Natural killer cell (primary cell): Measurements from ENCODE around the gene KAZN. TPM values are rescaled to one million over a fixed set of nuclear protein-coding genes. Genes with fewer than 3 reads are reported as not detected.

Experiments
- ATAC-seq, 3 donors: fragments of 150-1000 bp in 2 of 3; fragments of 200-7000 bp in 1 of 3; cut with Tn5 transposase; 1 replicate in 1 of 3; 2 replicates in 2 of 3; pipeline ENCODE4 v1.10.0; 2021; ENCODE audit warnings: mild to moderate bottlenecking in 2 of 3, moderate library complexity in 2 of 3
- DNase-seq, 2 donors: peaks; one replicate each; pipeline versions ENCODE4 v3.0.0 to v3.0.0-alpha.2; 2013 to 2021; ENCODE audit warnings: mixed read lengths in 1 of 2
- H3K27ac ChIP-seq: one replicate; pipeline ENCODE4 v1.5.1; 2013; ENCODE audit warnings: mild to moderate bottlenecking, low read length
- H3K27me3 ChIP-seq: one replicate; pipeline ENCODE4 v1.6.1; 2013; ENCODE audit warnings: low read length; ENCODE audit not compliant: control insufficient read depth, insufficient read depth
- H3K36me3 ChIP-seq: one replicate; pipeline ENCODE4 v1.6.1; 2013; ENCODE audit warnings: low read length; ENCODE audit not compliant: control insufficient read depth, insufficient read depth
- H3K4me1 ChIP-seq: one replicate; pipeline ENCODE4 v1.6.1; 2013; ENCODE audit warnings: low read length; ENCODE audit not compliant: control insufficient read depth, insufficient read depth
- H3K4me3 ChIP-seq: one replicate; pipeline ENCODE4 v1.5.1; 2013; ENCODE audit warnings: low read length
- H3K9me3 ChIP-seq: one replicate; pipeline ENCODE4 v1.6.1; 2013; ENCODE audit warnings: low read length; ENCODE audit not compliant: control insufficient read depth, insufficient read depth
- H3K27ac Mint-ChIP-seq, 2 donors: one replicate each; pipeline ENCODE4 v1.8.0; 2022; ENCODE audit warnings: mild to moderate bottlenecking in 2 of 2, mixed read lengths in 2 of 2, moderate library complexity in 1 of 2
- H3K27me3 Mint-ChIP-seq, 2 donors: one replicate each; pipeline ENCODE4 v1.8.0; 2022; ENCODE audit warnings: low read depth in 2 of 2, mixed read lengths in 2 of 2
- H3K36me3 Mint-ChIP-seq: one replicate; pipeline ENCODE4 v1.8.0; 2022; ENCODE audit warnings: mixed read lengths
- H3K4me1 Mint-ChIP-seq, 2 donors: one replicate each; pipeline ENCODE4 v1.8.0; 2022; ENCODE audit warnings: mixed read lengths in 2 of 2
- H3K4me3 Mint-ChIP-seq: one replicate; pipeline ENCODE4 v1.8.0; 2022; ENCODE audit warnings: mild to moderate bottlenecking, moderate library complexity, mixed read lengths
- H3K9me3 Mint-ChIP-seq, 2 donors: one replicate each; pipeline ENCODE4 v1.8.0; 2022; ENCODE audit warnings: mixed read lengths in 2 of 2
- WGBS: methylation state at CpG from one replicate; pipeline ENCODE4 v1.1.7; 2013; ENCODE audit warnings: missing lambda C conversion rate; ENCODE audit not compliant: insufficient coverage; 5-methylcytosine and 5-hydroxymethylcytosine counted together
- intact Hi-C: fragments of 100-400 bp; cut with micrococcal nuclease; formaldehyde crosslinking; loops from one replicate; pipeline ENCODE4 v1.14.2; 2022
- total RNA-seq, 4 donors: library from RNA; stranded (reverse); fragments of 120-200 nt in 1 of 4; gene quantifications; one replicate each; pipeline versions ENCODE4 v1.2.3 to v1.2.4, GENCODE V29; 2013 to 2022
- TF ChIP-seq, protein P1 (sequence below): fragments of 200-600 bp; IDR thresholded peaks from one replicate; pipeline ENCODE4 v1.8.0; 2022; ENCODE audit warnings: antibody characterized with exemption

KAZN gene
- total RNA-seq, 3 donors from 2014 or later (not counting 1 experiment from before 2014, with no cell fraction given), result 1.2 to 2.0 (median 1.7) TPM

- Histone ChIP-seq H3K9me3 (no peaks in the 10 kb centered on the region), H3K27me3 (peaks cover 12% of the 10 kb centered on the region), H3K27ac (no peak overlapping the region), H3K4me1 (peaks cover 11% of the 10 kb centered on the region), H3K36me3 (no peaks in the 10 kb centered on the region), H3K4me3 (no peak overlapping the region)
- no peaks in the 10 kb centered on the region for H3K36me3 Mint-ChIP-seq
- 80% methylated on average over 2 of the region's 4 CpGs for WGBS
- H3K27me3 Mint-ChIP-seq, result peaks cover 16 to 34% of the 10 kb centered on the region in 2 donors
- no peak for DNase-seq
- no peak overlapping the region for H3K27ac Mint-ChIP-seq
- TF ChIP-seq, protein P1, sequence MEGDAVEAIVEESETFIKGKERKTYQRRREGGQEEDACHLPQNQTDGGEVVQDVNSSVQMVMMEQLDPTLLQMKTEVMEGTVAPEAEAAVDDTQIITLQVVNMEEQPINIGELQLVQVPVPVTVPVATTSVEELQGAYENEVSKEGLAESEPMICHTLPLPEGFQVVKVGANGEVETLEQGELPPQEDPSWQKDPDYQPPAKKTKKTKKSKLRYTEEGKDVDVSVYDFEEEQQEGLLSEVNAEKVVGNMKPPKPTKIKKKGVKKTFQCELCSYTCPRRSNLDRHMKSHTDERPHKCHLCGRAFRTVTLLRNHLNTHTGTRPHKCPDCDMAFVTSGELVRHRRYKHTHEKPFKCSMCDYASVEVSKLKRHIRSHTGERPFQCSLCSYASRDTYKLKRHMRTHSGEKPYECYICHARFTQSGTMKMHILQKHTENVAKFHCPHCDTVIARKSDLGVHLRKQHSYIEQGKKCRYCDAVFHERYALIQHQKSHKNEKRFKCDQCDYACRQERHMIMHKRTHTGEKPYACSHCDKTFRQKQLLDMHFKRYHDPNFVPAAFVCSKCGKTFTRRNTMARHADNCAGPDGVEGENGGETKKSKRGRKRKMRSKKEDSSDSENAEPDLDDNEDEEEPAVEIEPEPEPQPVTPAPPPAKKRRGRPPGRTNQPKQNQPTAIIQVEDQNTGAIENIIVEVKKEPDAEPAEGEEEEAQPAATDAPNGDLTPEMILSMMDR, result no peak
- no peak for ATAC-seq
- H3K4me3 Mint-ChIP-seq, result no peak overlapping the region
- intact Hi-C loops, result loop anchor here (2.0 to 5.0 kb wide), 3 partner anchors 55 to 320 kb away; no protein-coding TSS in a partner anchor
- peaks cover 30 to 33% of the 10 kb centered on the region in 2 donors for H3K4me1 Mint-ChIP-seq
- no peaks in the 10 kb centered on the region for H3K9me3 Mint-ChIP-seq
Observed at GRCh38 chr1:15101801-15102200, 503.3 kb downstream of the KAZN start.

GRCh38 chr1:15102646-15103045, 504.2 kb downstream of the KAZN start:
- Mint-ChIP-seq H3K4me3 (no peak overlapping the region), H3K4me1 (peaks cover 24 to 27% of the 10 kb centered on the region in 2 donors), H3K36me3 (no peaks in the 10 kb centered on the region), H3K27ac (no peak overlapping the region), H3K27me3 (peaks cover 16 to 34% of the 10 kb centered on the region in 2 donors), H3K9me3 (no peaks in the 10 kb centered on the region)
- Histone ChIP-seq H3K9me3 (no peaks in the 10 kb centered on the region), H3K36me3 (no peaks in the 10 kb centered on the region), H3K4me1 (peaks cover 11% of the 10 kb centered on the region), H3K27me3 (peaks cover 12% of the 10 kb centered on the region), H3K27ac (no peak overlapping the region), H3K4me3 (no peak overlapping the region)
- WGBS, result 94% methylated on average over 9 of the region's 9 CpGs
- intact Hi-C loops, result loop anchor here (5.0 kb wide), 1 partner anchor 320 kb away; no protein-coding TSS in a partner anchor
- no peak for ATAC-seq
- DNase-seq, result no peak
- TF ChIP-seq, protein P1, result no peak

DNA sequence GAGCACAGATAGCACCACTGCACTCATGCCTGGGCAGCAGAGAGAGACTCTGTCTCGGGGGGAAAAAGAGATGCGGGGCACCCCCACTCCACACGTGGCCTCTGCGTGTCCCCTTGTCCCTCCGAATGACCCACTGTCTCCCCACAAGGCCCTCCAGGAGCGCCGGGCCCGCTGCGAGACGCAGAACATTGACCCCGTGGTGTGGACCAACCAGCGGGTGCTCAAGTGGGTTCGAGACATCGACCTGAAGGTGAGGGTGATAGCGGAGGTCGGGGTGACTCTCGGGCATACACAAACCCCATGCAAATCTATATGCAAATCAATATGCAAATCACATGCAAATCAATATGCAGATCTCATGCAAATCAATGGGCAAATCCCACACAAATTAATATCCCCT, 504.7 kb downstream of the KAZN start:
- Histone ChIP-seq H3K27me3 (peaks cover 12% of the 10 kb centered on the region), H3K4me3 (no peak overlapping the region), H3K36me3 (no peaks in the 10 kb centered on the region), H3K27ac (no peak overlapping the region), H3K9me3 (no peaks in the 10 kb centered on the region), H3K4me1 (peaks cover 11% of the 10 kb centered on the region)
- Mint-ChIP-seq H3K9me3 (no peaks in the 10 kb centered on the region), H3K4me1 (peaks cover 24 to 27% of the 10 kb centered on the region in 2 donors), H3K36me3 (no peaks in the 10 kb centered on the region), H3K27ac (no peak overlapping the region), H3K4me3 (no peak overlapping the region), H3K27me3 (peaks cover 16 to 34% of the 10 kb centered on the region in 2 donors)
- WGBS, result 93% methylated on average over 17 of the region's 17 CpGs
- ATAC-seq (no peak), DNase-seq (no peak)
- TF ChIP-seq, protein P1, result no peak
- intact Hi-C loops, result loop anchor here (5.0 kb wide), 1 partner anchor 321 kb away; no protein-coding TSS in a partner anchor

- H3K27ac ChIP-seq, result no peak overlapping the region
- no peak overlapping the region for H3K4me3 Mint-ChIP-seq
- no peaks in the 10 kb centered on the region for H3K9me3 Mint-ChIP-seq
- no peak for DNase-seq
- peaks cover 16 to 32% of the 10 kb centered on the region in 2 donors for H3K27me3 Mint-ChIP-seq
- peaks cover 12% of the 10 kb centered on the region for H3K27me3 ChIP-seq
- no peak overlapping the region for H3K27ac Mint-ChIP-seq
- H3K4me3 ChIP-seq, result no peak overlapping the region
- intact Hi-C loops, result loop anchor here (5.0 kb wide), 1 partner anchor 322 kb away; no protein-coding TSS in a partner anchor
- WGBS, result 89% methylated on average over 10 of the region's 10 CpGs
- TF ChIP-seq, protein P1, result no peak
- peaks cover 24 to 26% of the 10 kb centered on the region in 2 donors for H3K4me1 Mint-ChIP-seq
- no peaks in the 10 kb centered on the region for H3K36me3 Mint-ChIP-seq
- H3K4me1 ChIP-seq, result peaks cover 11% of the 10 kb centered on the region
- no peak for ATAC-seq
- H3K9me3 ChIP-seq, result no peaks in the 10 kb centered on the region
- H3K36me3 ChIP-seq, result no peaks in the 10 kb centered on the region
Observed at GRCh38 chr1:15103906-15104305, 505.4 kb downstream of the KAZN start.
